ENCODE results near the gene NOL4L. TPM values are rescaled to one million over a fixed set of nuclear protein-coding genes. Genes with fewer than 3 reads are reported as not detected.

The NOL4L gene
- total RNA-seq, 1 donor from 2014 or later: 106 TPM

GRCh38 chr20:32446301-32447100, 138.6 kb downstream of the NOL4L start:
- DNase-seq: no peak
- TF ChIP-seq, protein P1, sequence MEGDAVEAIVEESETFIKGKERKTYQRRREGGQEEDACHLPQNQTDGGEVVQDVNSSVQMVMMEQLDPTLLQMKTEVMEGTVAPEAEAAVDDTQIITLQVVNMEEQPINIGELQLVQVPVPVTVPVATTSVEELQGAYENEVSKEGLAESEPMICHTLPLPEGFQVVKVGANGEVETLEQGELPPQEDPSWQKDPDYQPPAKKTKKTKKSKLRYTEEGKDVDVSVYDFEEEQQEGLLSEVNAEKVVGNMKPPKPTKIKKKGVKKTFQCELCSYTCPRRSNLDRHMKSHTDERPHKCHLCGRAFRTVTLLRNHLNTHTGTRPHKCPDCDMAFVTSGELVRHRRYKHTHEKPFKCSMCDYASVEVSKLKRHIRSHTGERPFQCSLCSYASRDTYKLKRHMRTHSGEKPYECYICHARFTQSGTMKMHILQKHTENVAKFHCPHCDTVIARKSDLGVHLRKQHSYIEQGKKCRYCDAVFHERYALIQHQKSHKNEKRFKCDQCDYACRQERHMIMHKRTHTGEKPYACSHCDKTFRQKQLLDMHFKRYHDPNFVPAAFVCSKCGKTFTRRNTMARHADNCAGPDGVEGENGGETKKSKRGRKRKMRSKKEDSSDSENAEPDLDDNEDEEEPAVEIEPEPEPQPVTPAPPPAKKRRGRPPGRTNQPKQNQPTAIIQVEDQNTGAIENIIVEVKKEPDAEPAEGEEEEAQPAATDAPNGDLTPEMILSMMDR (IDR thresholded peaks at IDR 0.05; ENCODE audit: partially characterized antibody, unreplicated experiment): no peak
- peaks cover 16% of the 10 kb centered on the region for H3K9me3 Mint-ChIP-seq (ENCODE audit: unreplicated experiment)
- H3K27ac Mint-ChIP-seq (ENCODE audit: unreplicated experiment): no peak overlapping the region
- H3K4me3 Mint-ChIP-seq (ENCODE audit: unreplicated experiment): no peak overlapping the region
- peaks cover 8% of the 10 kb centered on the region for H3K36me3 Mint-ChIP-seq (ENCODE audit: unreplicated experiment)
- H3K4me1 Mint-ChIP-seq (ENCODE audit: low read depth, unreplicated experiment): peaks cover 43% of the 10 kb centered on the region
- peaks cover 20% of the 10 kb centered on the region for H3K27me3 Mint-ChIP-seq (ENCODE audit: unreplicated experiment)

DNA sequence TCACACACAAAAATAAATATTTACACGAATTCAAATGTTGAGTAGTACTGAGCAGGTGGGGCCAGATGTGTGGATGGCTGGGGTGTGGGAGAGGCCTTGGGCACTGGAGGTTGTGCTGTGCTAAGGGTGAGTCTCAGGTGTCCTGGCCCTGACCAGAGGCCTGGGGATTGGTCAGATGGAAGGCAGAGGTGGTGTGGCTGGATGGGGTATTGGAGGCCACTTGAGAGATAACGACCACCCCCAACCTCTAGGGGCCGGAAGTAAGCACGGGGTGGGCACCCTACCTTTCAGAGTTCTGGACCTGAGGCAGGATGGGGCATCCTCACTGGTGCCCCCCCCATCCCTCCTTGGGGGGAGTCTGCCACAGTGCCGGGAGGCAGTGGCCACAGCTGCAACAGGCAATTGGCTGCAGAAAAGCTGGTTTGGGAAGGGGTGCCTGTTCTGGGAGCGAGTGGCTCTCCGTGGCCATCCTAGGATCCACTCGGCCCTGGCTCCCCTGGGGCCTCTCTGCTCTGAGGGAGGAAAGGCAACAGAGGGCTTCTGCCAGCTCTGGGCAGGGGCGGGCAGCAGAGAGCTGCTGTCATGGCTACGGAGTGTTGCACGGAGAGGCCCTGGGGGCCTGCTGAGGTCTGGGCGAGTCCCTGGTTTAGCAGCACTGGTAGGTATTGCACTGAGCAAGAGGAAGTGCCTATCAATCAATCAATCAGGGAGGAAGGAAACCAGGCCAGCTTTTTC, 139.4 kb downstream of the NOL4L start:
- Mint-ChIP-seq H3K9me3 (ENCODE audit: unreplicated experiment) (peaks cover 14% of the 10 kb centered on the region), H3K4me3 (ENCODE audit: unreplicated experiment) (peak overlapping the region; percentile 72), H3K4me1 (ENCODE audit: low read depth, unreplicated experiment) (peaks cover 46% of the 10 kb centered on the region), H3K27ac (ENCODE audit: unreplicated experiment) (peak overlapping the region; percentile 59), H3K36me3 (ENCODE audit: unreplicated experiment) (peaks cover 8% of the 10 kb centered on the region), H3K27me3 (ENCODE audit: unreplicated experiment) (peaks cover 20% of the 10 kb centered on the region)
- TF ChIP-seq, protein P1 (IDR thresholded peaks at IDR 0.05; ENCODE audit: partially characterized antibody, unreplicated experiment): peak; percentile 3
- DNase-seq: peak; percentile 87

DNA sequence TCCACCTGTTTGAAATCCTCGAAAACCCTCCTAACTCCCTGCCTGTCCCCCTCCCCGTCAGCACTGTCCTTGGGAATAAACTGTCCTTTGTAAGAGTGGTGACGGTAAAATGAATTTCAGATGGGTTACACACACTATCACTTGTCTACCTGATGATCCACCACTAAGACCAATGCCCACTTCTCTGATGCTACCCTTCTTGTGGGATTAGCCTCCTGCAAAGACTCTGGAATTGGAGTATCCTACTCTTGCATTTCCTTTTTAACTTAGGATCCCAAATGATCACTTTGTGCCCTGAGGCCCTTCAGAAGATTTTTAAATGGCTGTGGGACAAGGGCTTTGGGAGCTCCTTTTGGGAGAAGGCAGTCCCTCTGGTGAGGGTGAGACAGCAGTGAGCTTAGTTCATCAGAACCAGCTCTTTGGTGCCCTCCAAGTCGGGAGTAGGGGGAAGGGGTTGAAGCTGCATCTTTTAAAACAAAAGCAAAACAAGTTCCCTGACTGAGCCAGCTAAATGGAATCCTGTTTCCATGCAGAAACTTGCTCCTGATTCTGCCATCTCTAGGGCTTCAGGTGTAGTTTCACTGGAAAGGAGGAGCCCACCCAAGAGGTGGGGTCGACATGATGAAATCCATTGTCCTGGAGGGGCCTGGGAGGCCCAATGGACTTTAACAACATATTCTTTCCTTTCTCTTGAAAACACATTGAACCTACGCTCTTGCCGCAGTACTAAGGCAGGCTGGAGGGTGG, 140.5 kb downstream of the NOL4L start:
- Mint-ChIP-seq H3K27ac (ENCODE audit: unreplicated experiment) (no peak overlapping the region), H3K9me3 (ENCODE audit: unreplicated experiment) (peaks cover 14% of the 10 kb centered on the region), H3K36me3 (ENCODE audit: unreplicated experiment) (peaks cover 8% of the 10 kb centered on the region), H3K4me1 (ENCODE audit: low read depth, unreplicated experiment) (peaks cover 37% of the 10 kb centered on the region), H3K4me3 (ENCODE audit: unreplicated experiment) (peak overlapping the region; percentile 72), H3K27me3 (ENCODE audit: unreplicated experiment) (peaks cover 16% of the 10 kb centered on the region)
- TF ChIP-seq, protein P1 (IDR thresholded peaks at IDR 0.05; ENCODE audit: partially characterized antibody, unreplicated experiment): no peak
- no peak for DNase-seq

- Mint-ChIP-seq H3K27me3 (ENCODE audit: unreplicated experiment) (peaks cover 12% of the 10 kb centered on the region), H3K9me3 (ENCODE audit: unreplicated experiment) (peaks cover 12% of the 10 kb centered on the region), H3K4me1 (ENCODE audit: low read depth, unreplicated experiment) (peaks cover 35% of the 10 kb centered on the region), H3K4me3 (ENCODE audit: unreplicated experiment) (no peak overlapping the region), H3K36me3 (ENCODE audit: unreplicated experiment) (peaks cover 13% of the 10 kb centered on the region), H3K27ac (ENCODE audit: unreplicated experiment) (no peak overlapping the region)
- TF ChIP-seq, protein P1 (IDR thresholded peaks at IDR 0.05; ENCODE audit: partially characterized antibody, unreplicated experiment): no peak
- no peak for DNase-seq
These were observed 141.7 kb downstream of the NOL4L start for GRCh38 chr20:32443386-32443974.
